Fibroblast of the aortic adventitia (primary cell): ENCODE data around the gene CDH13. TPM values are rescaled to one million over a fixed set of nuclear protein-coding genes. Genes with fewer than 3 reads are reported as not detected.
A peak's percentile ranks its signal among the peaks of the same experiment; 100 is the strongest.

Experiments used
- DNase-seq: peaks from one replicate; pipeline ENCODE4 v3.0.0-alpha.2; 2010; ENCODE audit warnings: low read depth
- H3K4me3 ChIP-seq: 2 replicates; pipeline ENCODE4 v1.5.1; 2011; ENCODE audit warnings: low read depth, mild to moderate bottlenecking, control low read depth, low read length, moderate library complexity
- CTCF ChIP-seq: IDR thresholded peaks from 2 replicates; pipeline ENCODE4 v1.5.1; 2011; ENCODE audit warnings: mild to moderate bottlenecking, low read length, control low read depth, inconsistent platforms; ENCODE audit not compliant: insufficient read depth
- total RNA-seq: library from RNA; depleted of rRNA; stranded (reverse); fragments of >200 nt; gene quantifications from 2 replicates; pipeline ENCODE4 v1.2.3, GENCODE V29; 2012; ENCODE audit warnings: low replicate concordance

CDH13 gene
- total RNA-seq, 1 donor = 55.7 TPM

GRCh38 chr16:82862057-82862456 is 235.3 kb downstream of the CDH13 start:
- H3K4me3 ChIP-seq = no peak overlapping the region
- TF ChIP-seq CTCF = no peak
- DNase-seq = no peak

- no peak for DNase-seq
- no peak for TF ChIP-seq CTCF
- H3K4me3 ChIP-seq = no peak overlapping the region
Observed at GRCh38 chr16:82864332-82865040, 237.7 kb downstream of the CDH13 start.

GRCh38 chr16:82865412-82865811 is 238.6 kb downstream of the CDH13 start:
- no peak for DNase-seq
- no peak overlapping the region for H3K4me3 ChIP-seq
- TF ChIP-seq CTCF = no peak

- no peak for TF ChIP-seq CTCF
- DNase-seq = peak; percentile 26
- no peak overlapping the region for H3K4me3 ChIP-seq
Observed at GRCh38 chr16:82867485-82867884, 240.7 kb downstream of the CDH13 start.

- H3K4me3 ChIP-seq = no peak overlapping the region
- DNase-seq = no peak
- no peak for TF ChIP-seq CTCF
Observed at GRCh38 chr16:82874271-82874670, 247.5 kb downstream of the CDH13 start.

- no peak for DNase-seq
- TF ChIP-seq CTCF = no peak
- no peak overlapping the region for H3K4me3 ChIP-seq
Observed at GRCh38 chr16:82874672-82875071, 247.9 kb downstream of the CDH13 start.

- no peak overlapping the region for H3K4me3 ChIP-seq
- TF ChIP-seq CTCF = no peak
- no peak for DNase-seq
Observed at GRCh38 chr16:82876951-82877350, 250.2 kb downstream of the CDH13 start.
